ENCODE data around the gene TTLL11.

The TTLL11 gene

GRCh38 chr9:121868626-121869025 is 224.5 kb downstream of the TTLL11 start:
- TF ChIP-seq, protein P1, sequence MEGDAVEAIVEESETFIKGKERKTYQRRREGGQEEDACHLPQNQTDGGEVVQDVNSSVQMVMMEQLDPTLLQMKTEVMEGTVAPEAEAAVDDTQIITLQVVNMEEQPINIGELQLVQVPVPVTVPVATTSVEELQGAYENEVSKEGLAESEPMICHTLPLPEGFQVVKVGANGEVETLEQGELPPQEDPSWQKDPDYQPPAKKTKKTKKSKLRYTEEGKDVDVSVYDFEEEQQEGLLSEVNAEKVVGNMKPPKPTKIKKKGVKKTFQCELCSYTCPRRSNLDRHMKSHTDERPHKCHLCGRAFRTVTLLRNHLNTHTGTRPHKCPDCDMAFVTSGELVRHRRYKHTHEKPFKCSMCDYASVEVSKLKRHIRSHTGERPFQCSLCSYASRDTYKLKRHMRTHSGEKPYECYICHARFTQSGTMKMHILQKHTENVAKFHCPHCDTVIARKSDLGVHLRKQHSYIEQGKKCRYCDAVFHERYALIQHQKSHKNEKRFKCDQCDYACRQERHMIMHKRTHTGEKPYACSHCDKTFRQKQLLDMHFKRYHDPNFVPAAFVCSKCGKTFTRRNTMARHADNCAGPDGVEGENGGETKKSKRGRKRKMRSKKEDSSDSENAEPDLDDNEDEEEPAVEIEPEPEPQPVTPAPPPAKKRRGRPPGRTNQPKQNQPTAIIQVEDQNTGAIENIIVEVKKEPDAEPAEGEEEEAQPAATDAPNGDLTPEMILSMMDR (IDR thresholded peaks at IDR 0.05; ENCODE audit: control extremely low read depth, extremely low read depth, low read depth, missing control alignments), result no peak
- DNase-seq (ENCODE audit: extremely low spot score), result no peak
- ChIA-PET POLR2A (no interaction called here), CTCF (interaction anchor here (1.1 kb wide), 1 partner anchor 17 kb away, joined by 3 read pairs; no protein-coding TSS in a partner anchor)

DNA sequence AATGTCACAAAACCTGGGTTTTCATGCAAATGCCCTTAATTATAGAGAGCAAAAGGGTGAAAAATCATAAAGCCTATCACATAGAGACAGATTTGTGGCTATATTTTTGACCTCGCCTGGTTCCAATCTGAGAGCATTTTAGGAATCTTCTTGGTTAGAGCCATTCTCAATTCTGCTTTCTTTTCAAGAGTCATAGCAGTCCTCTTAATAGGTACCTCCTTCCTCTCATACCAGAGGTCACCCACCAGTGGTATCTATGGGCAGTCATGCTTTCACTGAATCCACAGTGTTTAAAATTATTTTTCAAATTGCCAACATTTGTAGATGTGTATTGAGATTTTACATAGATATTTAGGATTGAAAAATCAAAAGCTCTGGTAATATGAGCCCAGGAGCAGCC is 226.2 kb downstream of the TTLL11 start:
- POLR2A ChIA-PET, result no interaction called here
- CTCF ChIA-PET, result no interaction called here
- TF ChIP-seq, protein P1 (IDR thresholded peaks at IDR 0.05; ENCODE audit: control extremely low read depth, extremely low read depth, low read depth, missing control alignments), result no peak
- DNase-seq (ENCODE audit: extremely low spot score), result no peak

DNA sequence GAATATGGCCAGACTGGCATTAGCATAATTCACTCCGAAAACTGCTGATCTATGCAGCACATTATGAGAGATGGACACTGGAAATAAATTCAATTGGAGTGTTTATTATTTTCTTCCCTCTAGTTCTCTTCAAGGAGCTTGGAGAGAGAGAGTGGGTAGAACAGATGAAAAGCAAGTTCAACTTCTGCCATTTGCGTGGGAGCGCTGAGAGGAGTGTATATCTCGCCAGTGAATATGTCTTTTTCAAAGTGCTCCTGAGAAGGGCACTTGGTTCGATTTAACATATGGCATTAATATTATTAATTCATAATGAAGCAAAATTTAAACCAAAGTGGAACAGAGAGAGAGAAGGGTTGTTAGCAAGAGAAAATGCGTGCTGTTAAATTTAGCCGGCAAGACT is 227.2 kb downstream of the TTLL11 start:
- ChIA-PET POLR2A (no interaction called here), CTCF (no interaction called here)
- TF ChIP-seq, protein P1 (IDR thresholded peaks at IDR 0.05; ENCODE audit: control extremely low read depth, extremely low read depth, low read depth, missing control alignments), result no peak
- DNase-seq (ENCODE audit: extremely low spot score), result no peak

DNA sequence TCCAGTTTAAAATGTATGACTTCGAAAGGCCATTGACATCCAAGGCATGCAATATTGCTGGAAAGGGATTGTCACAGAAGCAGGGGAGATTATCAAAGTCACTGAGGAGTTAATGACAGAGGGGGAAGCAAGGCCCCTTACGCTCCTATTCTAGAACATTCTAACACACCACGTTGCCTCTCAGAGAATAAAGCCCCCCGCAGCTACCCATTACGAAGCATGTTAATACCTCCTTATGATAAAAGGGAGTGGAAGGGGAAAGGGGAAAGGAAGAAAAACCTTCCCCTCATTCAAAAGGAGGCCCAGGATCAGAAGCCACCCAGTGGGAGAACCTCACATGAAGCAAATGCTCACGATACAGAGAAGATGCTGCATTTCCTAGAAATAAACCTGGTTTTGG is 228.0 kb downstream of the TTLL11 start:
- CTCF ChIA-PET, result no interaction called here
- POLR2A ChIA-PET, result no interaction called here
- TF ChIP-seq, protein P1 (IDR thresholded peaks at IDR 0.05; ENCODE audit: control extremely low read depth, extremely low read depth, low read depth, missing control alignments), result no peak
- no peak for DNase-seq (ENCODE audit: extremely low spot score)

DNA sequence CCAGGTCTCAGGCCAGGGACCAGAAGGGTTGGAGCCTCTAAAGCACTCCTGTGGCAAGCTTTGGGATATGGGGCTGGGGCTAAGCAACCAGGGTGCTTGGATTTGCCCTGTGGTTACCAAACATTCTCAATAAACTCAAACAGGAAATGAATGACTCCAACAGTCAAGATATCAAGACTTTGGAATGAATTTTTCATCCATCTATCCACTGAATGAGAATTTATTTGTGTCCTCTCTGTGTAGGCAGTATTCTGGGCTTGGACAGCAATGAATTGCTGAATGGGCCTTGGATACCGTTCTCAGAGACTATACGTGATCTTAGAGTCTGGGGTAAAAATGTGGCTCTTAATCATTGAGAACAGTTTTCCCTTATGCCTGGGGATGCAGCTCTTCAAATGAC is 229.2 kb downstream of the TTLL11 start:
- POLR2A ChIA-PET, result no interaction called here
- CTCF ChIA-PET, result interaction anchor here (1.3 kb wide), 1 partner anchor 12 kb away, joined by 3 read pairs; no protein-coding TSS in a partner anchor
- TF ChIP-seq, protein P1 (IDR thresholded peaks at IDR 0.05; ENCODE audit: control extremely low read depth, extremely low read depth, low read depth, missing control alignments), result no peak
- no peak for DNase-seq (ENCODE audit: extremely low spot score)

- ChIA-PET CTCF (no interaction called here), POLR2A (no interaction called here)
- DNase-seq (ENCODE audit: extremely low spot score), result no peak
- TF ChIP-seq, protein P1 (IDR thresholded peaks at IDR 0.05; ENCODE audit: control extremely low read depth, extremely low read depth, low read depth, missing control alignments), result no peak
Measured at GRCh38 chr9:121862371-121863332, 230.5 kb downstream of the TTLL11 start.

Data from GM10248 (cell line).